Activated CD8-positive, alpha-beta memory T cell treated with anti-CD3 and anti-CD28 coated beads, Interleukin-2, amount 50 U/mL, for 4 hours (primary cell): ENCODE measurements around the gene SORCS2.

ENCODE experiments used
- DNase-seq: peaks from one replicate; pipeline ENCODE4 v3.0.0-alpha.2; 2020

Gene SORCS2

DNA sequence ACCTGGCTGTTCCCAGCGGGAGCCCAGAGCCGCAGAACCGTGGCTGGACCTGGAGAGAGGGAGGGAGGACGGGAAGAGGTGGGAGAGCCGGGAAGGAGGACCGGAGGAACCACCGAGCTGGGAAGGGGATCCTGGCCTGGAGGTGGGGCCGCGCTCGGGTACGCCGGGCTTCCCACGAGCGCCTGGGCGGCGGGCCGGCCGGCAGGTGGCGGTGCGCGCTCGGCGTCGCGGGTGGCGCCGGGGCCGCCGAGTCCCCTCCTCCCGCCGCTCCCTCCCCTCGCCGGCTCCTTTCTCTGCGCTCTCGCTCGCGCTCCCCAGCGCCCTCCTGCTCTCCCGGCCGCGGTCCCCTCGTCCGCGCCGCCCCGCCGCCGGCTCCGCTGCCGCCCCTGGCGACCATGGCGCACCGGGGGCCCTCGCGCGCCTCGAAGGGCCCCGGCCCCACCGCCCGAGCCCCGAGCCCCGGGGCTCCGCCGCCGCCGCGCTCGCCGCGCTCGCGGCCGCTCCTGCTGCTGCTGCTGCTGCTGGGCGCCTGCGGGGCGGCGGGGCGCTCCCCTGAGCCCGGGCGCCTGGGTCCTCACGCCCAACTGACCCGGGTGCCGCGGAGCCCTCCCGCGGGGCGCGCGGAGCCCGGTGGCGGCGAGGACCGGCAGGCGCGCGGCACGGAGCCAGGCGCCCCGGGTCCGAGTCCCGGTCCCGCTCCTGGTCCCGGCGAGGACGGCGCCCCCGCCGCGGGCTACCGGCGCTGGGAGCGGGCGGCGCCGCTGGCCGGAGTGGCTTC is at the start of gene SORCS2:
TSS of gene SORCS2 (plus strand) at position 287 of the 778 bp plus-strand sequence.
- DNase-seq = peak; percentile 31

DNA sequence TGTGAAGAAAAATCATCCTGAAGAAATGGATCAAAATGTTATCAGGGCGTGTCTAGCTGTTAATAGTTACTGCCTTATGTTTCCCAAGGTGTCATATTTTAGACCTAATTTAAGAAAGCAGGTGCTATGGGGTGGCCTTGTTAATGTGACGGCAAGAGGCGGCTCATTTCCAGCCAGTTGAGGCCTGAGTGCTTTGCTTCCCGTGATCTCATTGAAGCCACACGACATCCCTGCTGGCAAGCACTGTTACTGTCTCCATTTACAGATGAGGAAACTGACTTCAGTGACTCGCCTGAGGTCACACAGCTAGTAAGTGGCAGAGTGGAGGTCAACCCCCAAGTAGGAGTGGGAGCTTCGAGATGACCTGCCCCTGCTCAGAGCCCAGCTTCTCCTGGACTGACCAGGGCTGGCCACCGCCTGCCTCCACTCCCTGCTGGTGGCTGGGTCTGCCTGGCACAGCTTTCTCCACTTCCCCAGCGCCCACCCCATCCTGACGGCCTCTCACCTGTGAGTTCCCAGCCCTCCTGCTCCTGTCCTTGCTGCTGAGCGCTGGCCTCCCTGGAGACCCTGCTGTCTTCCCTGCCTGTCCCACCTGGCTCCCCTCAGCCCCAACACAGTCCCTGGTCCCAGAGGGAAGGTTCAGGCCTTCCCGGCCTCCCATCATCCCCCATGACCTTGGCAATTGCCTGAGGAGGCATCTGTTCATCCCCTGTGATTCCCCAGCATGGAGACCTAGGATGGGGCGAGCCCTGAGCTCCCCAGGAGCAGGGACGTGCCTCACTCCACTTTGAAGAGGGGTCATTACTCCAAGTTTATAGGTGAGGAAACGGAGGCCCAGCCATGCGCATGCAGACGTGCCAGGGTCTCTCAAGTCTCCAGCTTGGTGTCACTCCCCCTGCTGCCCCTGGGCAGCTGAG is 47.7 kb upstream of the SORCS2 start:
- no peak for DNase-seq

DNA sequence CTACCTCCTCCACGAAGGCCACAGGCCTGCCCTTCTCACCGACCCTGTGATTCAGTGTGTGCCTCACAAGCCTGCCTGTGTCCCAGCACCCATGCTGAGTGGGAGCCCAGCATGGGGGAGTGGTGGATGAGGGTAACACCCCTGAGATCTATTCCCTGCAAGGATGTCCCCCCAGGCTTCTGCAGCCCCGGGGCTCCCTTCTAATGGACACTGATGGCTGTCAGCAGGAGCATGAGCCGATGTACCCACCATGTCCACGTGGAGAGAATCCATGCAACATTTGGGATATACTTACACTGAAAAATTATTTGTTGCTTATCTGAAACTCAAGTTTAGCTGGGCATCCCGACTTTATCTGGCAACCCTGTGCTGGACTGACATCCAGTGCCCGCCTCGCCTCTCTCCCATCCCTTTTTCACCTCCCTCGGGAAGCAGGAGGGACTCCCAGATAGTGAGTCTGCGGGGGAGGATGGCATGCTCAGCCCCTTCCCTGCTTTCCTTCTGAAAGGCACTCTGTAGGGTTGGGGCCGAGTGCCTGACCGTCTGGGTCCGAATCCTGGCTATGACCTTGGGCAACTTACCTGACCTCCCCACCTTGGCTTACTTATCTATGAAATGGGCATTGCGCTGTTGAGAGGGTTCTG is 46.9 kb upstream of the SORCS2 start:
- DNase-seq = no peak

DNA sequence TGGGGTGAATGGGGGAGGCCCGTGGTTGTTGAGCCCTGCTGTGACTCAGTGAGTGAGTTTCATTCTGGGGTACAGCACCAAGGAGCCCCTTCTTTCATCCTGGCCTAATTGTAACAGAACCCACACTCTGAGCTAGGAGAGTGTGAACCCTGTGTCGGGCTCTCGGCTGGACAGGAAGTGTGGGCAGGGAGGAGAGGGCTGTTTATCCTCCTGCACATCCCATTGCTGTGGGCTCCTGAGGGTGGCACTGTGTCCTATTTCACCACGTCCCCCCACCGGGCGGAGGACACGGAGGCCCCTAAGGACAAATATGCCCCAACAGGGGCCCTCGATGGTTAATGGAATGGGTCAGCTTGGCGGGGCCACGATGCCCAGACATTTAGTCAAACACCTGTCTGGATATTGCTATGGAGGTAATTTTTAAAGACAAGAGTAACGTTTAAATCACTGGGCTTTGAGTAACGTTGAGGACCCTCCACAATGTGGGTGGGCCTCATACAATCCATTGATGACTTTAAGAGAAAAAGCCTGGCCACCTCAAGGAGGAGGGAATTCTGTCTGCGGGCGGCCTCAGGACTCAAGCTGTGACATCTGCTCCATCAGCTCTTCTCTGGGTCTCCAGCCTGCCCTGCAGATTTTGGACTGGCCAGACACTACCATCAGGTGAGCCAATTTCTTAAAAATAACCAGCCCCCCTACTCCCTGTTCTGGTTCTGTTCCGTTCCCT is 46.1 kb upstream of the SORCS2 start:
- no peak for DNase-seq

DNA sequence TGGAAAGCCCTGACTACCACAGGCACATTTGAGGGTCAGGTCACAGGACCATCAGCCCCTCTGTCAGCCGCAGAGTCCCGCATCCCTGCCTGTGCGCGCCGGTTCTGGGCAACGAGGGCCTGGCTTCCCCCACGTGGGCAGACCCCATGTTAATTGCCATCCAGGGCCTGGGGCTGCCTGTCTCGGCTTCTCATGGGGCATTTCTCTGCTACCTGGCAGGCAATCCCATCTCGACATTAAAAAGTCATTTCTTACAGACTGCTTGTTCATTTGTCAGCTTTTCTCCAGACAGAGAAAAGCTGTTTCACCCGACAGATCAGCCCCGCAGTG is 45.6 kb upstream of the SORCS2 start:
- DNase-seq = no peak

DNA sequence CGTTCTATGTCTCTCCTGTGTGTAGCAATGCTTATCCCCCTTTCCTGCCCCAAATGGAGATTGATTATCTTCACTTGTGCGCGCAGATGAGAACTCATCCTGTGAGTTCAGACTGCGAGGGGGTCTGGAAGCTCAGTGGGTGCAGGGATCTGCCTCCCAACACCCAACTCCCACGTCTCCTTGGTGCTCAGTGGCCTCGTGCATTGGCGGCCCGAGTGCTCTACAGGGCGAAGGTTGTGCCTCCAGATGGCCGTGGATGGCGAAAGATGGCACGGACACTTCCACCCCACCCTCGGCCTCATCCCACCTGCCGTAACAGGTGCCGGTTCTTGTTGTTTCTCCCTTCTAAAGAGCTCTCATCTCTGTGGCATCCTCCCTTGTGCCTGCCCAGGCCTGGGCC is 45.1 kb upstream of the SORCS2 start:
- DNase-seq = no peak

DNA sequence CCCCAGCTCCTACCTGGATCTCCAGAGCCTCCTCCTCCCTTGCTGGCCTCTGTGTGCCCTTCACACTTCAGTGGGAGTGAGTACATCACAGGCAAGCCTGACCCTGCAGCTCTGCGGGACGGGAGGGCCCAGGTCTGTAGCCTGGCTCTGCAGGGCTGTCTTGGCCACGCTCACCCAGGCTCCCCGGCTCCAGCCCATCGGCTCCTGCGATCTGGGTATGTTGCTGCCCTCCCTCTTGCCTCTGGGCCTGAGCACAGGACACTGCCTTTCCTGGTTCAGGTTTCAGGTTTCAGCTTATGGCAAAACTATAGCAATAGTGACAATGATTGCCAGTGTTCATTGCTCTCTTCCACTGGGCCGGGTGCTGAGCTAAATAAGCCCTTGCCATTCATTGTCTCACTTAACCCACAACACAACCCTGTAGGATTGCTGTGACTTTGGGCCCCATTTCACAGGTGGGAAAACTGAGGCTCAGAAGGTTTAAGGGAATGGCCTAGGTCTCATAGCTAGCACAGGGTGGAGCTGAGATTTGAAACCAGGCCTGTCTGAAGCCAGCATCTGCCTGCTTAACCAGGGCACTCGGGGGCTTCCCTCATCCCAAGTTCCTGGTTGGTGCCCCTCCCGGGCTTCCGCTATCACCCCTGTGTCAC is 44.6 kb upstream of the SORCS2 start:
- DNase-seq = no peak

DNA sequence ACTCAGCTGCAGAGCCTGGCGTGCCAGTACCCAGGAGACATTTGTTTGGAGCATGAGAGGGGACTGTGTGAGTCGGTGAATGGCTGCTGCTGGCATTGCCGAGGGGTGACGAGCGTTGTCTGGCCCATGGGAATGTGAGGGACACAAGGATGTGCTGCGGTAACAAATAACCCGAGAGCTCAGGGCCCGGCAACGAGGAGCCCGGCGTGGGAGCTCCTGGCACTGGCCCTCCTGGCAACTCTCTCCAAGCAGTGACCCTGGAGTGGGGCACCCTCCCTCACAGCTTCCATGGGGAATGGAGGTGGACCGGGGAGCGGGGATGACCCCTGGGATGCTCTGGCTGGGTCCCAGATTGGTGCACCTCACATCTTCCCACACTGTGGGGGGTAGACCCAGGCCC is 44.0 kb upstream of the SORCS2 start:
- no peak for DNase-seq

DNA sequence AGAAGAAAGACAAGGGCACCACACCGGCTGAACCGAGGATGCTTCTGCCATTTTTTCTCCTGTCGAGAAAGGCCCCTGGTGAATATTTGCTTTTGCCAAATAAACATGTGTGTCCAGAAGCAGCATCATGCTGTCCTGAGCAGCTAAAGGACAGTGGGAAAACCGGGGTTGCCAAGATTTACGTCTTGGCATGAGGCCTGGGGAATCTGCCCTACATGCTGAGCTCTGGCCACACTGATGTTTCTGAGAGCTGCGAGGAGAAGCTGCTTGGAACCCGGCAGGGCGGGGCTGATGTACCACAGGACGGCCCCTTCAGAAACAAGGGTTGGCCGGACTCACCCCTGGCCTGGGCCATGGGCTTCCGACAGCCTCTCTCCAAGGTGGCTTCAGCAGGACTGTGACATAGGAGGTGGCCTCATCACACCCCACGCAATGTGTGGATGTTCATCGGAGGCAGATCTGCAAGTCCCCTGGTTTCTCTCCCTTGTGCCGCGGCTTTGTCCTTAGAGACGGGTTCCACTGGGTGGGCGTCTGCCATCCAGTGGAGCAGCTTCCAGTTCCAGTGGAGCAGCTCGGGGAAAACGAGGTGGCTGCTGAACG is 42.2 kb upstream of the SORCS2 start:
- no peak for DNase-seq

DNA sequence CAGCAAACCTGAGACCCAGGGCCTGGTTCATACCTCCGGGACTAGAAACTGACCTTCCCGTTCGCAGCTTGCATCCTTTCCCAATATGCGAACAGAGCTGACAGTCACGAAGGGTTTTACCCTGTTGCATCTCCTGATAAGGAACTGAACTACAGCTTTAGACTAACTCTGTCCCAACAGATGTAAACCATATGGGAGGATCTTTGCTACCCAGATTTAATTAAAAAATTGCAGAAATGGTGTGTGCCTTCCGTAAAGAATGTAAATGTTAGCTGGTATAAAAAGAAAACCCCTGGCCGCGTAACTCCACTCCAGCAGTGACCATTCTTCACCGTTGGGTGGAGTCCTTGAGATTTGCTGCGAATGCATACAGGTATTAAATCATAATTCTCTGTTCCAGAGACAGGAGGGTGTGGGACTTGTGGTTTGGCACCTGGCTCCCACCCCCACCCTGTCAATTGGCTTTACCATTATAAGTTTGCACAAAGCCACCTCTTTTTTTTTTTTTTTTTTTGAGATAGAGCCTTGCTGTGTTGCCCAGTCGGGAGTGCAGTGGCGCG is 40.6 kb upstream of the SORCS2 start:
- DNase-seq = no peak

DNA sequence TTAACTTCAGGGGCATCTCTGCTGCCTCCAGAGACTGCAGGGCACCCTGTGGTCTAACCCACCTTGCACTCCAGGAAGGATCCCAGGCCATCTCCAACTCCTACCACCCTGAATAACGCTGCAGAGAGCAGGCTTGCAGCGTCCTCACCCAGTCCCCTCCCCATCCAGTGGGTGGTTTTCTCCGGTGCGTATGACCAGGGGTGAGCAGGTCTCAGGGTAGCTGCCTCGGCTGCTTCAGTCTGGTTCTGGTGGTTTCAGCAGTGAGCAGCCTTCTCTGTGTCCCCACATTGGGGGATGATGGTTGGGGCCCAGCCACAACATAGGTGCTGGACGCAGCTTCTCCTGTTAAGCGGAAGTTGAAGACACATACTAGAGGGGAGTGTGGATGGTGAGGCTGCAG is 38.6 kb upstream of the SORCS2 start:
- DNase-seq = no peak

DNA sequence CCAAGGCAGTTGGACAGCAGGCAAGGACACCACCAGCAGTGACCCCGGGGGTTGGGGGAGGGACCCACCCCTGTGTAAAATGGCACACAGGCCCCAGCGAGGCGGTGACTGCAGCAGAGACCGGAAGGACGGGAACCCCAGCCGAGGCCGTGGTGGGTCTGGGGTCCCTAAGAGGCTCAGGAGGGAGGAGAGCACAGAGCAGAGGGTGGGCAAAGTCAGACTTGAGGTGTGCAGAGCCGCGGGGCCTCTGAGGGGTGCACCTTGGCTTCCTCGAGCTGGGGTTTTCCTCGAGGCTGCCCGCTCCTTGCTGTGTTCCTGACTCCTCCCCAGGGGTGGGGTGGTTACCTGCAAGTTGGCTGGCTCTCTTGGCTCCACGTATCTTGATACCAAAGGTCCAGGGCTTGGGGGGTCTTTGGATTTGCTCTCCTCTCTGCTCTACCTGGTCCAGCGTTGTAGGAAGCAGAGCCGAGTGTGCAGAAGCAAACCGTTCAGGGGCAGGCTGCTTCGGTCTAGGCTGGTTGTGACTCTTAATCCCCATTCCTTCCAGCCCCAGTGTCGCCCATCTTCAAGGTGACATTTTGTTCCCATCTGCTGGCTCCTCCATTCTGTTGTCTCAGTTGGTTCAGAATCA is 37.9 kb upstream of the SORCS2 start:
- peak; percentile 8 for DNase-seq

DNA sequence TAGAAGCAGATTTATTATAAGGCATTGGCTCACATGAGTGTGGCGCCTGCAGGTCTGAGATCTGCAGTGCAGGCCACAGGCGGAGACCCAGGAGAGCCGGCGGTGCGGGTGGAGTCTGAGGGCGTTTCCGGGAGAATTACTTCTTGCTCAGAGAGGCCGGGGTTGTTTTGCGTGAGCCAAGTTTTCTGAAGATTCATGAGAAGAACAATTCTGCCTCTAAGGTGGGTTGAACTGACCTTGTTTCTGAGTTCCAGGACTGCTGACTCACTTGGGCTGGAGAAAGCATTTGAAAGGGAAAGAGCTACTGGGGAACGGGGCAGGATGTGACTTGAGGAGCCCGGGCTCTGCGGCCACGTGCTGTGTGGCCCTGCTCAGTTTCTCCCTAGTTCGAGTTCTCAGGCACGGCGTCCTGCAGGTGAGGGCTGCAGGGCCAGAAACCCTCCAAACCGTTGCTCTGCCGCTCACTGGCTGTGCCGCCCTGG is 36.7 kb upstream of the SORCS2 start:
- DNase-seq = peak; percentile 6

DNA sequence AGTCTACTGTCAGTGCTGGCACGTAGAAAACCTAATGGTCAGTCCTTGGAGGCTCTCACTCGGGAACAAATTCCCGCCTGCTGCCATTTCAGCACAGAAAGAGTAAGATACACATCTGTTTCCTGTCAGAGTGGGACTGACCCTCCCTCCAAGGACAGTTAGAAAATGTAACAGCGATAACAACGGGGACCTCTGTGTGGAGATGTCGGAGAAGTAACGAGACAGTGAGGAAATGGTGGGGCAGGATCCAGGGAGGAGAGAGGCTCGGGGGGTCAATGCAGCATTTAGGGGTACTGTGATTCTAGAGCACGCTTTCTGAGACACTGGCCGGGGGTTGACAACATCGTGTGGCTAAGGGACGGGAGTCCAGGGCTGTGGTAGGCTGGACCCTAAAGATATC is 36.0 kb upstream of the SORCS2 start:
- DNase-seq = peak; percentile 1

DNA sequence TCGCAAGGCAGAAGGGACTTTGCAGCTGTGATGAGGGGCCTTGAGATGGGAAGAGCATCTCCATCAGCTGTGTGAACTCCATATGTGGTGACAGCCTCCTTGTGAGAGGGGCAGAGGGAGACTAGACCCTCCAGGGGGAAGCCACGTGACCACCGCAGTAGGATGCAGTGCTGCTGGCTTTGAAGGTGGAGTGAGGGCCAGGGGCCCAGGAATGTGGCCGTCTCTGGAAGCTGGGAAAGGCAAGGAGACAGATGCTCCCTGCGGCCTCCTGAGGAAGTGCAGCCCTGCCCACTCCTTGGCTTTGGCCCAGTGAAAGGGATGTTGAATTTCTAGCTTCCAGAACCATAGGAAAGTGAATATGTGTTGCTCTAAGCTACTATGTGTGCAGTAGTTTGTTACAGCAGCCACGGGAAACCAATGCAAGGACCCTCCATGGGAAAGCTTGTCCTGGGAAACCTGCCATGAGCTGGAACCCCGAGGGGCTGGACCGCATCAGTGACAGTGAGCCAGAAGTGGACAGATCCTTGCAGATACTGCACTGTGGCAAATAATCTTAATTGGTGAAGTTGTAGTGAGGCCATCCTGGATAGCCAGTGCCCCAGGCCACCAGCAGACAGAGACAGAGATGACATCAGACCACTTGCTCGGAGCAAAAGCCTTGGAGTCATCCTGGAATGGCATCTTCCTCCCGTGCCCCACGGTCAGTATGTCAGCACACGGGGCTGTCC is 35.4 kb upstream of the SORCS2 start:
- DNase-seq = no peak

DNA sequence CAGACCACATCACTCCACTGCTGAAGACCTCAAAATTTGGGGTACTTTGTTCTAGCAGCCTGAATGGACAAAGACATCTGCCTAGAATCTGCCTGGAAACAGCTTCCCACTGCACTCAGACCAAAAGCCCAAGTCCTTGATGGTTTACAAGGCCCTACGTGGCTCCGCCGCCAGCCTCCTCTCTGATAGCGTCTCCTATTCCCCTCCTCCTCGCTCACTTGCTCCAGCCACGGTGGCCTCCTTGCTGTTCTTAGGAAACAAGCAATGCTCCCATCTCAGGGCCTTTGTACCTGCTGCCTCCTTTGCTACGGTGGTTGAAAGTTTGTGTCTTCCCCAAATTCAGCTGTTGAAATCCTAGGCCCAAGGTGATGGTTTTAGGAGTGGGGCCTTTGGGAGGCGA is 34.7 kb upstream of the SORCS2 start:
- no peak for DNase-seq

DNA sequence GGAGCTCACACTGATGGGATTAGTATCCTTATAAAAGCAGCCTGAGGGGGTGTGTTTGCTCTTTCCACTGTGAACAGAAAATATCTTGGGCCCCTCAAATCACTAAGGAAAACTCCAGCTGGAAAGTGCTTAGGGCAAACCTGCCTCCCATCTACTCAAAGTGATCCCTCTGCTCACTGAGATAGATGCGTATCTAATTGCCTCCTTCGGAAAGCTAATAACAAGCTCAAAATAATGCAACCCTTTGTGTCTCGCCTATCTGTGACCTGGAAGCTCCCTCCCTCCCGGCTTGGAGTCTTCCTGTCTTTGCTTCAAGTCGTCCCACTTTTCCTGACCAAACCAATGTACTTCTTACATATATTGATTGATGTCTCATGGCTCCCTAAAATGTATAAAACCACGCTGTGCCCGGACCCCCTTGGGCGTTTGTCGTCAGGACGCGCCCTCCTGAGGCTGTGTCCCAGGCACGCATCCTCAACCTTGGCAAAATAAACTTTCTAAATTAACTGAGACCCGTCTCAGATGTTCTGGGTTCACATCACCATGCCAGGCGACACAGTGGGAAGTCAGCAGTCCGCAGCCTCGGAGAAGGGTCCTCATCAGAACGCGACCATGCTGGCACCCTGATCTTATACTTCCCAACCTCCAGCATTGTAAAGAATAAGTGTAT is 34.1 kb upstream of the SORCS2 start:
- DNase-seq = no peak

DNA sequence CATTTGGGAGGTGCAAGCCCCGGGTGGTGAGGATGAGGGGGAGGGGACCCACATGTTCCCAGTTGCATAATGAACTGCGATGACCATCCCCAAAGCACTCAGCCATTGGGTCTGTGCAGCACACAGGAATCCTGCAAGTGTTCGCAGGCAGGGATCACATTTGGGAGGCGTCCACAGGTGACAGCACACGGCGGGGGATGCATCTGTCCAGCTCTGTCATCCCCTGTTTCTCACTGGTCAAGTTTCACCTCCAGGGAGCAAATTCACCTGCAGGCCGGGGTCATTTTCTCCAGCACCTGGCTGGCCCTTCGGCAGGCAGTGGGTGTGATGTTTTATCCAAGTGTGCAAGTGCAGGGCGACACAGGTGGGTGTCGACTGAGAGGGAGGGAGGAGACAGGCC is 33.3 kb upstream of the SORCS2 start:
- DNase-seq = no peak

DNA sequence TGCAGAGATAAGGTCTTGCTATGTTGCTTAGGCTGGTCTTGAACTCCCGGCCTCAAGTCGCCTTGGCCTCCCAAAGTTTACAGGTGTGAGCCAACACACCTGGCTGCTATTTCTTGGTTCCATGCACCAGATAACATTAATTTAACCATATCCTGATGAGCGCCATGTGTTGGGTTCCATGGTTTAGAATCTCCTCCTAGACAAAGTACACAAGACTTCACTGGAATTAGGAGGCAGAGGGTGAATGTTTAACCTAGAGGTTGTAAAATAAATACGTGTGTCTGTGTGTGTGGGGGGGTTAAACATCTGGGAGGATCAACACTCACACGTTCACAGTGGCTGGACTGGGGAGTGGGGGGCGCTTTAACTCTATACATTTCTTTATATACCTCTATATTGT is 32.4 kb upstream of the SORCS2 start:
- DNase-seq = no peak

DNA sequence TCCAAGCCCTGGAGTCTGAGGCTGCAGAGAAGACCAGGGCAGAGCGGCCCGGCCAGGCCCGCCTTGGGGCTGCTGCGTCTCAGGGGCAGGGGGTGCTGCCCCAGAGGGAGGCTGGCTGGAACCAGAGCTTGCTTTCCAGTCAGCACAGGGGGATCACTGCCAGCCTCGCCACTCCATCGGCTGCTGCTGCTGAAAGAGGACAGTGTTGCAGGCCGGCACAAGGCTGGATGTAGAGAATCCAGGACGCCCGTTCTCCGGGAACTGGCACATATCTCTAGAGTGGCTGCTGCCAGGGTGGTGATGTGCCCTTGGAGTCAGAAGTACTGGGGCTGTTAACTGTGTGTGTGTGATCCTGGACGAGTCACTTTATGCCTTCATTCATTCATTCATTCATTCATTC is 31.9 kb upstream of the SORCS2 start:
- DNase-seq = no peak
